Type B pancreatic cell (in vitro differentiated cells): Measurements from ENCODE around the gene EIF5AL1. TPM values are rescaled to one million over a fixed set of nuclear protein-coding genes. Genes with fewer than 3 reads are reported as not detected.
"Not testable (repeated sequence)": the region's sequence is repeated elsewhere in the genome, so short reads cannot be mapped to it uniquely, and the experiment has no call there.

ENCODE experiments used
- DNase-seq: peaks from one replicate; pipeline ENCODE4 v3.0.0; 2021; ENCODE audit warnings: mixed read lengths; ENCODE audit not compliant: unreplicated experiment; ENCODE audit errors: extremely low spot score
- H3K27ac Mint-ChIP-seq: 2 replicates; pipeline ENCODE4 v1.8.0; 2021; ENCODE audit warnings: mild to moderate bottlenecking, mixed read lengths
- H3K27me3 Mint-ChIP-seq: 2 replicates; pipeline ENCODE4 v1.8.0; 2021; ENCODE audit warnings: mixed read lengths
- H3K36me3 Mint-ChIP-seq: 2 replicates; pipeline ENCODE4 v1.8.0; 2021; ENCODE audit warnings: mixed read lengths
- H3K4me1 Mint-ChIP-seq: one replicate; pipeline ENCODE4 v1.8.0; 2021; ENCODE audit warnings: mixed read lengths; ENCODE audit not compliant: unreplicated experiment
- H3K4me3 Mint-ChIP-seq: 2 replicates; pipeline ENCODE4 v1.8.0; 2021; ENCODE audit warnings: mild to moderate bottlenecking, mixed read lengths
- H3K9me3 Mint-ChIP-seq: 2 replicates; pipeline ENCODE4 v1.8.0; 2021; ENCODE audit warnings: mixed read lengths
- long read RNA-seq: library from polyadenylated mRNA; unstranded; transcript quantifications from one replicate; pipeline ENCODE4 v2.0.0, GENCODE V29; 2020
- total RNA-seq: library from RNA; stranded (reverse); gene quantifications from 2 replicates; pipeline ENCODE4 v1.2.1, GENCODE V29; 2021; ENCODE audit warnings: low replicate concordance
- TF ChIP-seq, protein P1 (sequence below): fragments of 200-600 bp; sonication (generic); conservative IDR thresholded peaks from 2 replicates; pipeline ENCODE4 v1.5.0; 2021; ENCODE audit warnings: antibody characterized with exemption, mild to moderate bottlenecking

Gene EIF5AL1
- total RNA-seq, result 0.10 TPM in 1 of 2 replicates, not detected in the other
- long read RNA-seq, result 0 reads

GRCh38 chr10:79511891-79512583, at the start of gene EIF5AL1:
EIF5AL1 (plus strand) TSS chr10:79512533; CDS start chr10:79512650, 117 bp downstream.
- H3K4me3 Mint-ChIP-seq, H3K9me3 Mint-ChIP-seq, H3K4me1 Mint-ChIP-seq, DNase-seq, H3K36me3 Mint-ChIP-seq, H3K27ac Mint-ChIP-seq: not testable (repeated sequence)
- peaks cover 15% of the 10 kb centered on the region for H3K27me3 Mint-ChIP-seq

- TF ChIP-seq, protein P1, sequence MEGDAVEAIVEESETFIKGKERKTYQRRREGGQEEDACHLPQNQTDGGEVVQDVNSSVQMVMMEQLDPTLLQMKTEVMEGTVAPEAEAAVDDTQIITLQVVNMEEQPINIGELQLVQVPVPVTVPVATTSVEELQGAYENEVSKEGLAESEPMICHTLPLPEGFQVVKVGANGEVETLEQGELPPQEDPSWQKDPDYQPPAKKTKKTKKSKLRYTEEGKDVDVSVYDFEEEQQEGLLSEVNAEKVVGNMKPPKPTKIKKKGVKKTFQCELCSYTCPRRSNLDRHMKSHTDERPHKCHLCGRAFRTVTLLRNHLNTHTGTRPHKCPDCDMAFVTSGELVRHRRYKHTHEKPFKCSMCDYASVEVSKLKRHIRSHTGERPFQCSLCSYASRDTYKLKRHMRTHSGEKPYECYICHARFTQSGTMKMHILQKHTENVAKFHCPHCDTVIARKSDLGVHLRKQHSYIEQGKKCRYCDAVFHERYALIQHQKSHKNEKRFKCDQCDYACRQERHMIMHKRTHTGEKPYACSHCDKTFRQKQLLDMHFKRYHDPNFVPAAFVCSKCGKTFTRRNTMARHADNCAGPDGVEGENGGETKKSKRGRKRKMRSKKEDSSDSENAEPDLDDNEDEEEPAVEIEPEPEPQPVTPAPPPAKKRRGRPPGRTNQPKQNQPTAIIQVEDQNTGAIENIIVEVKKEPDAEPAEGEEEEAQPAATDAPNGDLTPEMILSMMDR, result no peak
- DNase-seq, result no peak
- Mint-ChIP-seq H3K27me3 (peaks cover 5% of the 10 kb centered on the region), H3K36me3 (no peaks in the 10 kb centered on the region), H3K9me3 (no peaks in the 10 kb centered on the region), H3K27ac (no peak overlapping the region), H3K4me3 (no peak overlapping the region), H3K4me1 (peaks cover 10% of the 10 kb centered on the region)
These were observed 48.5 kb upstream of the EIF5AL1 start for GRCh38 chr10:79463578-79464496.

- TF ChIP-seq, protein P1, result no peak
- no peak for DNase-seq
- Mint-ChIP-seq H3K36me3 (no peaks in the 10 kb centered on the region), H3K27me3 (peaks cover 4% of the 10 kb centered on the region), H3K4me1 (peaks cover 10% of the 10 kb centered on the region), H3K9me3 (no peaks in the 10 kb centered on the region), H3K4me3 (no peak overlapping the region), H3K27ac (no peak overlapping the region)
These were observed 47.0 kb upstream of the EIF5AL1 start for GRCh38 chr10:79465341-79465740.

DNA sequence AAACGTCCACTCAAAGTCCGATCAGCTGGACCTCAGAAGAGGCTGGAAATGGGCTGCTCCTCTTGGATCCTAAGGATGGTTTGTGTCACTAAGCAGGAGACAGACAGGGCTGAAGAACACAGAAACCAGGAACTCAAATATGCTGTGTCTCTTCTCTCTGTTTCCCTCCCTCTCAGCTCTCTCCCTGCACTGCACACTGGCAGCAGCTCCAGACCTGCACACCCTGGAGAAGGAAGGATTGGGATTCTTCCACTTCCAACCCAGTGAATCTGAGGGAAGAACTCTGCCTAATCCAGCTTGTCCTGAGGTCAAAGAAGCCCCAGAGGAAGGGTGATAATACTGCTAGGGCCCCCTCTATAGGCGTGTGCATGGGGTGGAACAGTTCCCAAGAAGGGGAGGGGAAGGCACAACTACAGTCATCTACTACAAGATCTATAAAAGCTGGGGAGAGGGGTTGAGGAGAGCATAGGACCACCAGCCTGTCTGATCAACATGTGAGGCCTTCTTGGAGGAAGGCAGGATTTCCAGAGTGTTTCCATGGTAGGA, 44.2 kb upstream of the EIF5AL1 start:
- TF ChIP-seq, protein P1, result no peak
- no peak for DNase-seq
- Mint-ChIP-seq H3K9me3 (no peaks in the 10 kb centered on the region), H3K36me3 (no peaks in the 10 kb centered on the region), H3K27ac (no peak overlapping the region), H3K27me3 (peaks cover 4% of the 10 kb centered on the region), H3K4me3 (no peak overlapping the region), H3K4me1 (peaks cover 15% of the 10 kb centered on the region)

DNA sequence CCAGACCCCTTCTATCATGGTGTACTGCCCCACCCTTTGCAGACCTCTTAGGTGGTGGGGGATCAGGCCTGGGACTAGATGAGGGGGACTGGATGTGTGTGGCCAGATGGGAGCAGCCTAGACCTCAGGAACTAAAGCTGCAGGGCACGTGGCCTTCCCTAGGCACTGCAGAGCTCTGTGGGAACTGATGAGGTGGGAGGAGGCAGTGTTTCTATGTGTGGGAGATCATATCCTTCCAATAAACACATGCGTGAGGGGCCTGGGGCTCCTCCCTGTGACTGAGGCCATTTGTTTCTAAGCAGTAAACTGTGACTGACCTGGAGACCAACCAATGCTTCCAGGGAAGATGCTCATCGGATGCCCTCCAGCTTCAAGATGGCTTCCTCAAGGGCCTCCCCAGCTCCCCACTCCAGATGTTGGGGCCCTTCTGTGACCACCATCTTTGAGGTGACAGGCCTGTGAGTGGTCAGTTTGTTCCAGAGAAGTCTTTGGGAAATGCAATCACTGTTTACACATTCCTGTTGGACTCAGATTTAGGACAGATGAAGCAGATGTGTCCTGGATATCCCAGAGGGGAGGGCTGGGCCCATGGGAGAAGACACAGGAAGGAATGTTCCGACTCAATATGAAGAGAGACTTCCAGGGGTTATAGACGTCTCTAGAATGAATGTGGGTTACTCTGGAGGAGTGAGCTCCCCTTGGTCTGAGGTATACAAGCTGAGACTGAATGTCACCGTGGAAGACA, 43.3 kb upstream of the EIF5AL1 start:
- Mint-ChIP-seq H3K9me3 (no peaks in the 10 kb centered on the region), H3K4me1 (peaks cover 17% of the 10 kb centered on the region), H3K27ac (no peak overlapping the region), H3K36me3 (no peaks in the 10 kb centered on the region), H3K27me3 (peaks cover 4% of the 10 kb centered on the region), H3K4me3 (no peak overlapping the region)
- DNase-seq, result no peak
- TF ChIP-seq, protein P1, result no peak
